ENCODE data around the gene TARM1.
"Not testable (repeated sequence)": the region's sequence is repeated elsewhere in the genome, so short reads cannot be mapped to it uniquely, and the experiment has no call there.

Gene TARM1

DNA sequence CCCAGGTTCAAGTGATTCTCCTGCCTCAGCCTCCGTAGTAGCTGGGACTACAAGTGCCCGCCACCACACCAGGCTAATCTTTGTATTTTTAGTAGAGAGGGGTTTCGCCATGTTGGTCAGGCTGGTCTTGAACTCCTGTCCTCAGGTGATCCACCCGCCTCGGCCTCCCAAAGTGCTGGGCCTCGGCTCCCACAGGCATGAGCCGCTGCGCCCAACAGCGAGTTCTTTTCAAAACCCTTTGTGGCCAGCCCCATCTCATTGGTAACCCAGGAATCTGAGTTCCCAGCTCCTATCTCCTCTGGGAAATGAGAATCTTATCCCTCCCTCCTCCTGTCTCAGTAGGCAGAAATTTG is 18.7 kb upstream of the TARM1 start:
- not testable (repeated sequence) for DNase-seq (ENCODE audit: low read depth)

DNA sequence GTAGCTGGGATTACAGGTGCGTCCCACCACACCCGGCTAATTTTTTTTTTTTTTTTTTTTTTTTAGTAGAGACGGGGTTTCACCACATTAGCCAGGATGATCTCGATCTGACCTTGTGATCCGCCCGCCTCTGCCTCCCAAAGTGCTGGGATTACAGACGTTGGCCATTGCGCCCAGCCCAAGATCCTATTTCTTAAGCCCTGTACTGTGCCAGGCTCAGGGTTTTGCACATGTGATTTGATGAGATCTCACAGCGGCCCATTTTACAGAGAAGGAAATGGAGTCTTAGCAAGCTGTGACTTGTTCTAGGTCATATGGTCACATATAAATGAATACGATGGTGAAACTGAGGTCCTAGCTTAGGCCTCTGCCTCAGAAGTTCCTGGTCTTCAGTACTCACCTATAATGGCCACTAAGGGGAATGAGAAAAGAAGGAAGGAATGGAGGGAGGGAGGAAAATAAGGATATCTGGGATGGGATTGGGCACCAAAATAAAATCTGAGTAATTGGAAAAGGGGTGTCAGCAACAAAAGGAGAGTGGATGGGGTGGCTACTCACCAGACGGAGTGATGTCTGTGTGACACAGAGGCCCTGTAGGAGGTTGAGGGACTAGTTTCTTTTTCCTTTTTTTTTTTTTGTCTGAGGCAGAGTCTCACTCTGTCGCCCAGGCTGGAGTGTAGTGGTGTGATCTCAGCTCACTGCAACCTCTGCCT is 18.2 kb upstream of the TARM1 start:
- no peak for DNase-seq (ENCODE audit: low read depth)

DNA sequence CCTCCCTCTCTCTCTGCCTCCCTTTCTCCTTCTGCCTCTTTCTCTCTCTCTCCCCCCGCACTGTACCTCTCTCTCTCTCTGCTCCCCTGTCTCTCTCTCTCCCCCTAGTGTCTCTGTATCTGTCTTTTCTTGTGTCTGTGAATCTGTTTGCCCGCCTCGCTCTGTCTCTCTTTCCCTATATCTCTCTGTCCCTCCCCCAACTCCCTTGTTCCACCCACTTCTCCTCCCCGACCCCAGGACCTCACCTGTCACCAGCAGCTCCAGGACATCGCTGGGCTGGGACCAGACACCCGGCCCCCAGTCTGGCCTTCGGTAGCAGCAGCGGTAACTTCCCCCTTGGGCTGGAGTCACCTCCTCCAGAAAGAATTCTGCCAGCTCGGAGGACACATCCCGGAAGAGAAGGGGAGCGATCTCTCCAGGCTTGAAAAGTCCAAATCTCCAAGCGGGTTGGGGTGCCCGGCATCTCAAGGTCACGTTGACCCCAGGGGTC is 15.5 kb upstream of the TARM1 start:
- DNase-seq (ENCODE audit: low read depth): no peak

DNA sequence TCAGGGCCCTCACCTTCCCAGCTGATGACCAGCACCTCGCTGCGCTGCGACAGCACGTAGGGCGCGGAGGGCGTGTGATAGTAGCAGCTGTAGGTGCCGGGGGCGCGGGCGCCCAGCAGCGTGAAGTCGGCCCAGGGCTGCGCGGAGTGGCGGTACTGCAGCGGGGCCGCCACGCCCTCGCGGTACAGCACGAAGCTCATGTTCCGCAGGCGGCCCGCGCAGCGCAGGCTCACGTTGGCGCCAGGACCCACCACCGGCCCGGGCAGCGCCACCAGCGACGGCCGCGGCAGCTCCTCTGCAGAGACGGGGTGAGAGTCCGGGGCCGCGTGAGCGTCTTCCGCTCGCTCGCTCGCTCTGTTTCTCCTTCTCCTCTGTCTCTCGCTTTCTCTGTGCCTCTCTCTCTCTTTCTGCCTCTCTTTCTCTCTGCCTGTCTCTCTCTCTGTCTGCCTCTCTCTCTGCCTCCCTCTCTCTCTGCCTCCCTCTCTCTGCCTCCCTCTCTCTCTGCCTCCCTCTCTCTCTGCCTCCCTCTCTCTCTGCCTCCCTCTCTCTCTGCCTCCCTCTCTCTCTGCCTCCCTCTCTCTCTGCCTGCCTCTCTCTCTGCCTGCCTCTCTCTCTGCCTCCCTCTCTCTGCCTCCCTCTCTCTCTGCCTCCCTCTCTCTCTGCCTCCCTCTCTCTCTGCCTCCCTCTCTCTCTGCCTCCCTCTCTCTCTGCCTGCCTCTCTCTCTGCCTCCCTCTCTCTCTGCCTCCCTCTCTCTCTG is 14.9 kb upstream of the TARM1 start:
- not testable (repeated sequence) for DNase-seq (ENCODE audit: low read depth)

DNA sequence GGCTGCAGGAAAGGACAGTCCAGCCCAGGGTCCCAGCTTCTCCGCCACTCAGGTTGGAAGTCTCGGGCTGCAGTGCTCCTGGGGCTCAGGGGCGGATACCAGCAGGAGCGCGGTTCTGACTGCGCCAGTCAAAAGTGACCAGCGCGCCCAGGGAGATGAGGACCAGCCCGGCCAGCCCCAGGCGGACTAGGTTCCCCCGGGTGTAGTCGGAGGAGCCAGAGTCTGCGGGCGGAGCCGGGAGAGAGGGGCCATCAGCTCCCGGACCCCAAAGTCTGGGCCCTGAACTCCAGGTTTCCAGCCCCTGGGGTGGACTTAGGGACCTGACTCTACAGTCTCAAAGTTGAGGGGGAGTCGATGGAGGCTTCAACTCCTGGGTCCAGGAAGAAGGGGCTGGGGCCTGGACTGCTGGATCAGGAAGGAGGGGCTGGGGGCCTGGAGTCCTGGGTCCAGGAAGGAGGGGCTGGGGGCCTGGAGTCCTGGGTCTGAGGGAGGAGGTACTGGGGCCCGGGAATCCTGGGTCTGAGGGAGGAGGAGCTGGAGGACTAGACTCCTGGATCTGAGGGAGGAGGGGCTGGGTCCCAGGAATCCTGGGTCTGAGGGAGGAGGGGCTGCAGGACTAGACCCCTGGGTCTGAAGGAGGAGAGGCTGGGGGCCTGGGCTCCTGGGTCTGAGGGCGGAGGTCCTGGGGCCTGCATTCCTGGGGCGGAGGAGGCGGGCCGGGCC is 14.1 kb upstream of the TARM1 start:
- no peak for DNase-seq (ENCODE audit: low read depth)

DNA sequence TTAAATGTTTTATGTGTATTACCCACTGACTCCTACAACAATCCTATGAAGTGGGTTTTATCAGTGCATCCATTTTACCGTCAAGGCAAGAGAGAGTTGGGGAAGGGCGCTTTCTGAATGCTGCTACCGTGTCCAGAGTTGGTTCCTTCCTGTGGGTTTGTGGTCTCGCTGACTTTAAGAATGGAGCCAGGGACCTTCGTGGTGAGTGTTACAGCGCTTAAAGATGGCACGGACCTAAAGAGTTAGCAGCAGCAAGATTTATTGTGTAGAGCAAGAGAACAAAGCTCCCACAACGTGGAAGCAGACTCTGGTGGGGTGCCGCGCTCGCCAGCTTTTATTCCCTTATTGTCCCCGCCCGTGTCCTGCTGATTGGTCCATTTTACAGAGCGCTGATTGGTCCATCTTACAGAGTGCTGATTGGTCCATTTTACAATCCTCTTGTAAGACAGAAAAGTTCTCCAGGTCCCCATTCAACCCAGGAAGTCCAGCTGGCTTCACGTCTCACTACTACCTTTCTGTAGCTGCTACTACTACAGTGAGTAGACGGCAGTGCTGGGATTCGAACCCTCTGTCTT is 13.3 kb upstream of the TARM1 start:
- no peak for DNase-seq (ENCODE audit: low read depth)

DNA sequence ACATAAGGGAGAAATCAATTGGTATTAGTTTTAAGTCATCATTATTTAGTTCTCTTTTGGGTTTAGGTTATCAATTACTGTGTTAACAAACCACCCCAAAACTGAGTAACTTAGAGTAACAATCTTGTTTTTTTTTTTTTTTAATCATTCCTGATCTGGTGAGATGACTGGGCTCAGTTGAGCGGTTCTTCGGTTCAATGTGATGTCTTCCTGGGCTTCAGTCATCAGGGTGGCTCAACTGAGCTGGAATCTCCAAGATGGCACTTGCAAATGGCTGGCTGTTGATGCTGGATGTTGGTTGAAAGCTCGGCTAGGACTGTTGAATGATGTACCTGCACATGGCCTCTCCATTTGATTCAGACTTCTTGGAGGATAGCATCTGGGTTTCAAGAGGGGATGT is 3.2 kb upstream of the TARM1 start:
- no peak for DNase-seq (ENCODE audit: low read depth)

DNA sequence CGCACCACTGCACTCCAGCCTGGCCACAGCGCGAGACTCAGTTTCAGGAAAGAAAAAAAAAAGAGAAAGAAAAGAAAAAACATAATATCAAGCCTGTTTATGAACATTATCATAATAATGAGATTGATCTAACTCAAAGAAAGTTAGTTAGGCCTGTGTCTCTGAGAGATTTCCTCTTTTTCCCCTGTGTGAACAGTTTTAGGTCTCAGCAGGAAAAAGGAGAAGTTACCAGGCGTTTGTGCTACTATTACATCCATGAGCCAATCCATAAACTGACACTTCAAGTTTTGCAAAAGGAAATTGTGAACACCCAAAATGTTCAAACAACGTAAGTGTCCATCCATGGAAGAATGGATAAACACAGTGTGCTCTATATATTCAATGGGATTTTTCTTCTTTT is 3.8 kb downstream of the TARM1 start:
- DNase-seq (ENCODE audit: low read depth): no peak

DNA sequence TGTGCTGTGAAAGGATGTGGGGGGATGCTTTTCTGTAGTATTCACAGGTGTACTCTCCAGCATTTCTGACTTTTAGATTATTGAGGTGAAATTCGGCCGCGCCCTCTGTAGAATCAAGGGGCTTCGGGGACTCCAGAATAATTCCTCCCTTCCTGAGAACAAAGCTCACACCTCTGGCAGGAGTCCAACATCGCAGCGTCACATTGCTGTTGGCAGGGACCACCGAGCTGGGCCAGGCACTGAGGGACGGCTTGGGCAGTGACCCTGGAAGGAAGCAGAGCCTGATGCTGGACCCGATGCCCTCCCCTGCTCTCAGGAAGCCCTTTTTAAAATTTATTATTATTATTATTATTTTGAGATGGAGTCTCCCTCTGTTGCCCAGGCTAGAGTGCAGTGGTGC is 6.3 kb downstream of the TARM1 start:
- DNase-seq (ENCODE audit: low read depth): no peak

DNA sequence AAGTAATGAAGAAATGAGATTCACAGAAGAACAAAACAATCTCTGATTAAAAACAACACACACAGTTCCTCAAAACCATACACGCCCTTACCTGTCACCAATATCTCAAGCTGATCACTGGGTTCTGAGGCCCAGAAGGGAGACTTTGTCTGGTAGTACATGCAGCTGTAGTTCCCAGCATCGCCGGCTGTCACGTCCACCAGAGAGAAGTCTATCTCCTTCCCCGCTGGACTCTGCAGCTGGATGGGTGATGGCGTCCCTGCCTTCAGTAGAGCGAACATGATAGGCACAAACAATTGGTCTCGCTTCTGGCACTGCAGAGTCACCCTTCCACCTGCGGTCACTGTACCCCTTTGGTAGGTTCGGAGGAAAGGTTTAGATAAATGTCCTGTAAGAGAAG is 7.3 kb downstream of the TARM1 start:
- no peak for DNase-seq (ENCODE audit: low read depth)

DNA sequence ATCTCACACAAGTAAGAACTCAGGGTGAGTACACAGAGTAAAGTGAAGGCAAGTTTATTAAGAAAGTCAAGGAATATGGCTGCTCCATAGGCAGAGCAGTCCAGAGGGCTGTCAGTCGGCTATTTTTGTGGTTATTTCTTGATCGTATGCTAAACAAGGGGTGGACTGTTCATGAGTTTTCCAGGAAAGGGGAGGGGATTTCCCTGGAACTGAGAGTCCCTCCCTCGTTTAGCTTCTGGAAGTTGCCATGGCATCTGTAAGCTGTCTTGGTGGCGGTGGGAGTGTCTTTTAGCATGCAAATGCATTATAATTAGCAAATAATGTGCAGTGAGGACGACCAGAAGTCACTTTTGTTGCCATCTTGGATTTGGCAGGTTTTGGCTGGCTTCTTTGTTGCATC is 11.7 kb downstream of the TARM1 start:
- no peak for DNase-seq (ENCODE audit: low read depth)

DNA sequence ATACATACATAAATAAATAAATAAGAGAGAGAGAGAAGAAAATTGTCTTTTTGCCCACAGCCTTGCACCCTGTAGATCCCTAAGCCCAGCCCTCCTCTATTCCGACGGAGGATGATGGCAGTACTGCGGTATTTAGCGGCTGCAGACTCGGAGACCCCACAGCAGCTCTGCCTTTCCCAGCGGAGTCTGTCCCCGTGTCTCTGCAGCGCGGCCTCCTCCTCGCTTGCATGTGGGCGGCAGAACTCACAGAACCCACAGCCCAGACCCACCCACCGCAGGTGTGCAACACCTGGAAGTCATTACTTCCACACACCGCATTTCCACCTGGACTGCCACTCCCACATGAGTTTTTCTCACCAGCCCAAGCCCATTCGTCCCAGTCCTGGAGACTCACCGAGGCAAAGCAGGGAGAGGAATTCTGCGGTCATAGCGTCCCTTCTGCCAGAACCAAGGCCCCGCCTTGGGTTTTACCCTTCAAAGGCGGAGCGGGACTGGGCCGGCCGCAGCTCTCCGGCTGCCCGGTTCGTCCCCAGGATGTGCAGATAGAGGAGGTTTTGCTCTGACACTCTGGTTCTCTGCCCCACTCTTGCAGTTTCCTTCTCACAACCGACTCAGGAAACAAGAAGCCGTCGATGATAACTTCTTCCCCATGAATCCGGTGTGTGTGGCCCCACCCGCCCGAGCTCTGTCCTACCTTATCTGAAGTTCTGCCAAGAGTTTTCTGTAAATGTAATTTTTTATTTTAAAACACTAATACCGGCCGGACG is 17.6 kb downstream of the TARM1 start, which contains the start of gene VSTM1:
Gene VSTM1 (minus strand): TSS at position 548 of the 767 bp plus-strand sequence. CDS start 120 bp downstream, at position 428.
- DNase-seq (ENCODE audit: low read depth): no peak

DNA sequence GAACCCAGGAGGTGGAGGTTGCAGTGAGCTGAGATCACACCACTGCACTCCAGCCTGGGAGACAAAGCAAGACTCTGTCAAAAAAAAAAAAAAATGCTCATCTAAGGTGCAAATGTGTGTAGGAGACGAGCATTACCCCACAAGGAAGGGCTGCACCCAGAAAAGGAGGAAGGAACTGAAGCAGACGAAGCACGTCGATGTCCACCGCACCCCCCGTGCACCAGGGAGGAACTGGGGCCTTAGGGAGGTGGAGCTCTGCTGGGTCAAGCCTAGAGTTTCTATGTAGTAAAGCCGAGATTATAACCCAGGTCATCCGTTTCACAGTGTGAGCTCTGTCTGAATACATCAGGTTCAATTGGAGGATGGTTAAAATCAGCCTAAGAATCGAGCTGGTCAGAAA is 18.5 kb downstream of the TARM1 start:
- no peak for DNase-seq (ENCODE audit: low read depth)

DNA sequence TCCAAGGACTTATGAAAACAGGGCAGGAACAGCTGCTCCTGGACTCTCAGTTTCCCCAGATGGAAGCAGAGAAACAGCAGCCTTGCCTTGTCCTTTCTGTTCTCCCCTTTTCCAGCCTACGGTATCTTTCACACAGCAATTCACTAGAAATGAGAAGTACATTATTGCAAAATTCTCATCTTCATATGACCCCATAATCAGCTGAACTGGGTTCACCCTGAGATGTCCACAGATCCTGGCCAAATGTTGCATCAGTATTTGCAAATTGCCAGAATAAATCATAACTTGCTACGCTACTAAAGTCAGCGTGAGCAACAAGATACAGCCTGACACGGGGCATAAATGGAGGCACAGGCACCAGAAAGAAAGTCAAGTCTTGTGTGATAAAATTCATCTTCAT is 33.5 kb downstream of the TARM1 start:
- no peak for DNase-seq (ENCODE audit: low read depth)

DNA sequence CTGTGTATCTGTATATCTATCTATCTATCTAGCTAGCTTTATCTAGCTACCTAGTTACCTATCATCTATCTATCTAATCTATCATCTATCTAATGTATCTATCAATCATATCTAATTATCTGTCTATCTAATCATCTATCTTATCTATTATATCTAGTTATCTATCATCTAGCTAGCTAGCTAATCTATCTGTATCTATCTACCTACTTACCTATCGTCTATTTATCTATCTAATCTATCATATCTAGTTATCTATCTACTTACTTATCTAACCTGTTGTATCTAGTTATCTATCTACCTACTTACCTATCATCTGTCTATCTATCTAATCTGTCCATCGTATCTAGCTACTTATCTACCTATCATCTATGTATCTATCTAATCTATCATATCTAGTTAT is 35.4 kb downstream of the TARM1 start:
- no peak for DNase-seq (ENCODE audit: low read depth)

DNA sequence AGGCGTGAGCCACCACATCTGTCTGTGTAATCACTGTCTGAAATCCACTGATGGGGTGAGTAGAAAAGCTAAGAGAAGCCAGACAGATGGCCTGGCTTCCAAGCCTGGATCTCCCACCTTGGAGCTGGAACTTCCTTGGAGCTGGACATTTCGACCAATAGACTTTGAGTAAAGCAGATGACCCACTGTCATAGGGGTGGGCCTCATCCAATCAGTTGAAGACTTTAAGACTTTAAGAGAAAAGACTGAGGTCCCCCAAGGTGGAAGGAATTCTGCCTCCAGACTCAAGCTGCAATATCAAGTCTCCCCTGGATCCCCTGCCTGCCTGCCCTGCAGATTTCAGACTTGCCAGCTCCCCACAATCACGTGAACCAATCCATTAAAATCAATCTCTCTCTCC is 38.2 kb downstream of the TARM1 start:
- DNase-seq (ENCODE audit: low read depth): no peak

DNA sequence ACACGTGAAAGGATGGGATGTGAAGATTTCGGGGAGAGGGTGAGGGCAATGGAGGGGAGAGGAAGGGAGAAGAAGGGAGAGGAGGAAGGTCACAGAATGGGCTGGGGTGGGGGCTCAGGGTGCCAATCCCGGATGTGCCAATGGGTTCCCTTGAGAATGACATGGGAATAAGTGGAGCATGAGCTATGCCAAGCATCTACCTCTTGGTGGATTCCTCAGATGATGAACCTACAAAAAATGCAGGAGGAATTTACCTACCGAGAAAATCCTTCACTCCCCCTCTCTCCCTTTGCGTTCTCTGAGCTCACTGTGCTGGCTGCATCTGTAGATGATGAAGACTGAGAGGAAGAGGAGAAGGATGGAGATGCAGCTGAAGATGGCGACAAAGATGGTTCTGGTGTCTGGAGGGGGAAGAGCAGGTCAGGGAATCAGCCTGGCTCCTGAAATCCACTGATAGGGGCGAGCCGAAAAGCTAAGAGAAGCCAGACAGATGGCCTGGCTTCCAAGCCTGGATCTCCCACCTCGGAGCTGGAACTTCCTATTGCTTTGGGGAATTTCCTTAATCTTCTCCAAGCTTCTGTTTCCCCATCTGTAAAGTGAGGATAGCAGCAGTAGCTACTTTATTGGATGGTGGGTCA is 39.1 kb downstream of the TARM1 start:
- DNase-seq (ENCODE audit: low read depth): no peak

DNA sequence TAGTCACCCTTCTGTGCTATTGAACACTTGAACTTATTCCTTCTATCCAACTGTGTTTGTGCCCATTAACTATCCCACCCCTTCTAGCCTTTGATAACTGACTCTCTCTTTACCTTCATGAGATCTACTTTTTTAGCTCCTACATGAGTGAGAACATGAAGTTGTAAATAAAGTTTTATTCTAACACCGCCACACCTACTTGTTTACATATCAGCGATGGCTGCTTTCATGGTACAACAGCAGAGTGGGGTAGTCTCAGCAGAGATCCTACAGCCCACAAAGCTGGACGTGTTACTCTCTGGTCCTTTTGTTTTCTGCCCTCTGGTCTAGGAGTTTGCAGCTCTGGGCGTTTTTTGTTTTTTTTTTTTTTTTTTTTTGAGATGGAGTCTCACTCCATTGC is 41.2 kb downstream of the TARM1 start:
- DNase-seq (ENCODE audit: low read depth): no peak

DNA sequence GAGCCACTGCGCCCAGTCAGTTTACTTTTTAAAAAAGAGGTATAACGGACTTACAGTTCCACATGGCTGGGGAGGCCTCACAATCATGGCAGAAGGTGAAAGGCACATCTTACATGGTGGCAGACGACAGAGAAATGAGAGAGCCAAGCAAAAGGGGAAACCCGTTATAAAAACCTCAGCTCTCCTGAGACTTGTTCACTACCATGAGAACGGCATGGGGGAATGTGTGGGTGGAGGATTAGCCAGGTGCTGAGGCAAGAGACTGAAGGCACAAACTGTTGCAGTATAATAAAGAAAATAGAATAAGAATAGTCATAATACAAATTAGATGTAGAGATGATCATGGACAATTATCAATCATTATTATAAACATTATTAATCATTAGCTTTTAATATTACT is 44.6 kb downstream of the TARM1 start:
- not testable (repeated sequence) for DNase-seq (ENCODE audit: low read depth)

DNA sequence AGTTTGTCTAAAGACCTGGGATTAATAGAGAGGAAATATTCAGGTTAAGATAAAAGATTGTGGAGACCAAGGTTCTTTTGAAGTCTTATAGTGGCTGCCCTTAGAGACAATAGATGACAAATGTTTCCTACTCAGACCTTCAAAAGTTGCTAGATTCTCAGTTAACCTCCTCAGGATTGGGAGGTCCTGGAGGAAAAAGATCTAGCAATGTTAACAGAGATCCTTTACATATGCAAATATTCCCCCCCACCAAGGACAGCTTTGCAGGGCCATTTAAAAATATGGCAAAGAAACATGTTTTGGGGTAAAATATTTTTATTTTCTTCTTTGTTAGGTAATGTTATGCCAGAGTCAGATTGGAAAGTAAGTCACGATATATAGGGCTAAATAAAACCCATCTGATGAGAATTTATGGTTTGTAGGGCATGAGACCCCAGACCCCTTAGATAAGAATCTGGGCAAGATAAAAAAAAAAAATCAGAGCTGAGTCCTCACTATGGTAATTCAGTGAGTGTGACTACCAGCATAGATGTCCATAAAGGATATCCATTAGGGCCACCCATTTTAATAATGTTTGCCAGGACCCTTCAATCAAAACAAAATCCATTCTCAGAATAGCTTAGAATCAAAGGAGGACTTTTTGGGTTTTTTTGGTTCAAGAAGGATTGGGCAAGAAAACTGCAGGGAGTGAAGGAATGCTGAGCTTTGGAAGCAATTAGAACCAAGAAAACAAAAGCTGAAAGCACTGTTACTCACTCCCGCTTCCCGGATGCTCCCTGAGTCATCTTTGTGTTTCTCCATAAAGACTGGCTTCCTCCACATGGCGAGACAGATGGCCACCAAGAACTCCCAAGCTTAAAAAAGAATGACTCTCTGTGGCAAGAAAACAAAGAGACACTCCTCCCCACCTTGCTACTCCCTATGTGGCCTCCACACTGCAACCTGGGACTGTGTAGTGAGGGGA is 45.7 kb downstream of the TARM1 start:
- DNase-seq (ENCODE audit: low read depth): no peak

Measured in stimulated activated CD8-positive, alpha-beta memory T cell treated with anti-CD3 and anti-CD28 coated beads, Interleukin-4, amount 100 ng/mL, for 24 hours (primary cell).